ENCODE results near the gene UBASH3B.

Gene UBASH3B

GRCh38 chr11:122647736-122648275 lies 7.7 kb upstream of the UBASH3B start:
- no peaks in the 10 kb centered on the region for H3K4me1 ChIP-seq (ENCODE audit: control insufficient read depth in 1 of 2, insufficient read depth in 2 of 2, low read length in 2 of 2)
- no peaks in the 10 kb centered on the region for H3K36me3 ChIP-seq (ENCODE audit: control insufficient read depth in 1 of 2, insufficient read depth in 2 of 2, low read length in 2 of 2)
- H3K27ac ChIP-seq (ENCODE audit: low read depth, low read length) = no peak overlapping the region
- no peak overlapping the region for H3K9ac ChIP-seq (ENCODE audit: low read depth in 1 of 2, low read length in 2 of 2)
- no peaks in the 10 kb centered on the region for H3K27me3 ChIP-seq (ENCODE audit: control insufficient read depth in 1 of 2, insufficient read depth in 2 of 2, low read length in 2 of 2)
- H3K4me3 ChIP-seq (ENCODE audit: low read depth in 1 of 2, low read length in 2 of 2) = no peak overlapping the region
- H3K9me3 ChIP-seq (ENCODE audit: control insufficient read depth in 1 of 2, low read length in 2 of 2) = no peaks in the 10 kb centered on the region

- no peaks in the 10 kb centered on the region for H3K9me3 ChIP-seq (ENCODE audit: control insufficient read depth in 1 of 2, low read length in 2 of 2)
- no peaks in the 10 kb centered on the region for H3K4me1 ChIP-seq (ENCODE audit: control insufficient read depth in 1 of 2, insufficient read depth in 2 of 2, low read length in 2 of 2)
- no peaks in the 10 kb centered on the region for H3K36me3 ChIP-seq (ENCODE audit: control insufficient read depth in 1 of 2, insufficient read depth in 2 of 2, low read length in 2 of 2)
- no peak overlapping the region for H3K27ac ChIP-seq (ENCODE audit: low read depth, low read length)
- H3K4me3 ChIP-seq (ENCODE audit: low read depth in 1 of 2, low read length in 2 of 2) = no peak overlapping the region
- H3K9ac ChIP-seq (ENCODE audit: low read depth in 1 of 2, low read length in 2 of 2) = no peak overlapping the region
- no peaks in the 10 kb centered on the region for H3K27me3 ChIP-seq (ENCODE audit: control insufficient read depth in 1 of 2, insufficient read depth in 2 of 2, low read length in 2 of 2)
These were observed 6.4 kb upstream of the UBASH3B start for GRCh38 chr11:122649116-122649515.

GRCh38 chr11:122650619-122651018 lies 4.9 kb upstream of the UBASH3B start:
- H3K4me1 ChIP-seq (ENCODE audit: control insufficient read depth in 1 of 2, insufficient read depth in 2 of 2, low read length in 2 of 2) = peaks cover 0 to 6% of the 10 kb centered on the region in 2 donors
- H3K27me3 ChIP-seq (ENCODE audit: control insufficient read depth in 1 of 2, insufficient read depth in 2 of 2, low read length in 2 of 2) = no peaks in the 10 kb centered on the region
- H3K9ac ChIP-seq (ENCODE audit: low read depth in 1 of 2, low read length in 2 of 2) = no peak overlapping the region
- no peak overlapping the region for H3K4me3 ChIP-seq (ENCODE audit: low read depth in 1 of 2, low read length in 2 of 2)
- no peaks in the 10 kb centered on the region for H3K9me3 ChIP-seq (ENCODE audit: control insufficient read depth in 1 of 2, low read length in 2 of 2)
- H3K36me3 ChIP-seq (ENCODE audit: control insufficient read depth in 1 of 2, insufficient read depth in 2 of 2, low read length in 2 of 2) = no peaks in the 10 kb centered on the region
- H3K27ac ChIP-seq (ENCODE audit: low read depth, low read length) = no peak overlapping the region

- no peaks in the 10 kb centered on the region for H3K36me3 ChIP-seq (ENCODE audit: control insufficient read depth in 1 of 2, insufficient read depth in 2 of 2, low read length in 2 of 2)
- H3K9me3 ChIP-seq (ENCODE audit: control insufficient read depth in 1 of 2, low read length in 2 of 2) = no peaks in the 10 kb centered on the region
- no peak overlapping the region for H3K4me3 ChIP-seq (ENCODE audit: low read depth in 1 of 2, low read length in 2 of 2)
- H3K27ac ChIP-seq (ENCODE audit: low read depth, low read length) = no peak overlapping the region
- peaks cover 4 to 13% of the 10 kb centered on the region in 2 donors for H3K4me1 ChIP-seq (ENCODE audit: control insufficient read depth in 1 of 2, insufficient read depth in 2 of 2, low read length in 2 of 2)
- H3K9ac ChIP-seq (ENCODE audit: low read depth in 1 of 2, low read length in 2 of 2) = no peak overlapping the region
- H3K27me3 ChIP-seq (ENCODE audit: control insufficient read depth in 1 of 2, insufficient read depth in 2 of 2, low read length in 2 of 2) = no peaks in the 10 kb centered on the region
These were observed 3.0 kb upstream of the UBASH3B start for GRCh38 chr11:122652495-122652894.

- no peaks in the 10 kb centered on the region for H3K27me3 ChIP-seq (ENCODE audit: control insufficient read depth in 1 of 2, insufficient read depth in 2 of 2, low read length in 2 of 2)
- no peak overlapping the region for H3K27ac ChIP-seq (ENCODE audit: low read depth, low read length)
- H3K4me1 ChIP-seq (ENCODE audit: control insufficient read depth in 1 of 2, insufficient read depth in 2 of 2, low read length in 2 of 2) = peaks cover 4 to 13% of the 10 kb centered on the region in 2 donors
- no peaks in the 10 kb centered on the region for H3K9me3 ChIP-seq (ENCODE audit: control insufficient read depth in 1 of 2, low read length in 2 of 2)
- H3K9ac ChIP-seq (ENCODE audit: low read depth in 1 of 2, low read length in 2 of 2) = no peak overlapping the region
- no peaks in the 10 kb centered on the region for H3K36me3 ChIP-seq (ENCODE audit: control insufficient read depth in 1 of 2, insufficient read depth in 2 of 2, low read length in 2 of 2)
- H3K4me3 ChIP-seq (ENCODE audit: low read depth in 1 of 2, low read length in 2 of 2) = no peak overlapping the region
These were observed 1.5 kb upstream of the UBASH3B start for GRCh38 chr11:122653916-122654585.

- Histone ChIP-seq H3K9me3 (ENCODE audit: control insufficient read depth in 1 of 2, low read length in 2 of 2) (no peaks in the 10 kb centered on the region), H3K4me3 (ENCODE audit: low read depth in 1 of 2, low read length in 2 of 2) (peak overlapping the region; percentile 80 to 81), H3K9ac (ENCODE audit: low read depth in 1 of 2, low read length in 2 of 2) (peak overlapping the region; percentile 54 to 70), H3K36me3 (ENCODE audit: control insufficient read depth in 1 of 2, insufficient read depth in 2 of 2, low read length in 2 of 2) (no peaks in the 10 kb centered on the region), H3K27ac (ENCODE audit: low read depth, low read length) (peak overlapping the region; percentile 82), H3K4me1 (ENCODE audit: control insufficient read depth in 1 of 2, insufficient read depth in 2 of 2, low read length in 2 of 2) (peaks cover 4 to 18% of the 10 kb centered on the region in 2 donors), H3K27me3 (ENCODE audit: control insufficient read depth in 1 of 2, insufficient read depth in 2 of 2, low read length in 2 of 2) (no peaks in the 10 kb centered on the region)
These were observed 630 bp downstream of the UBASH3B start for GRCh38 chr11:122656073-122656630.

GRCh38 chr11:122656631-122657101 lies 1.1 kb downstream of the UBASH3B start:
- no peaks in the 10 kb centered on the region for H3K27me3 ChIP-seq (ENCODE audit: control insufficient read depth in 1 of 2, insufficient read depth in 2 of 2, low read length in 2 of 2)
- peak overlapping the region; percentile 54 to 70 for H3K9ac ChIP-seq (ENCODE audit: low read depth in 1 of 2, low read length in 2 of 2)

GRCh38 chr11:122659676-122660554 lies 4.4 kb downstream of the UBASH3B start:
- Histone ChIP-seq H3K36me3 (ENCODE audit: control insufficient read depth in 1 of 2, insufficient read depth in 2 of 2, low read length in 2 of 2) (no peaks in the 10 kb centered on the region), H3K27ac (ENCODE audit: low read depth, low read length) (no peak overlapping the region), H3K4me1 (ENCODE audit: control insufficient read depth in 1 of 2, insufficient read depth in 2 of 2, low read length in 2 of 2) (peaks cover 4 to 18% of the 10 kb centered on the region in 2 donors), H3K4me3 (ENCODE audit: low read depth in 1 of 2, low read length in 2 of 2) (peak overlapping the region in 1 of 2 donors; percentile 19), H3K9me3 (ENCODE audit: control insufficient read depth in 1 of 2, low read length in 2 of 2) (no peaks in the 10 kb centered on the region), H3K9ac (ENCODE audit: low read depth in 1 of 2, low read length in 2 of 2) (no peak overlapping the region), H3K27me3 (ENCODE audit: control insufficient read depth in 1 of 2, insufficient read depth in 2 of 2, low read length in 2 of 2) (no peaks in the 10 kb centered on the region)

More at GRCh38 chr11:122656631-122657101, 1.1 kb downstream of the UBASH3B start:
- peak overlapping the region; percentile 82 for H3K27ac ChIP-seq (ENCODE audit: low read depth, low read length)
- H3K4me1 ChIP-seq (ENCODE audit: control insufficient read depth in 1 of 2, insufficient read depth in 2 of 2, low read length in 2 of 2) = peaks cover 4 to 18% of the 10 kb centered on the region in 2 donors
- no peaks in the 10 kb centered on the region for H3K9me3 ChIP-seq (ENCODE audit: control insufficient read depth in 1 of 2, low read length in 2 of 2)
- no peaks in the 10 kb centered on the region for H3K36me3 ChIP-seq (ENCODE audit: control insufficient read depth in 1 of 2, insufficient read depth in 2 of 2, low read length in 2 of 2)
- H3K4me3 ChIP-seq (ENCODE audit: low read depth in 1 of 2, low read length in 2 of 2) = peak overlapping the region; percentile 80 to 81

- Histone ChIP-seq H3K36me3 (ENCODE audit: control insufficient read depth in 1 of 2, insufficient read depth in 2 of 2, low read length in 2 of 2) (no peaks in the 10 kb centered on the region), H3K9ac (ENCODE audit: low read depth in 1 of 2, low read length in 2 of 2) (no peak overlapping the region), H3K4me1 (ENCODE audit: control insufficient read depth in 1 of 2, insufficient read depth in 2 of 2, low read length in 2 of 2) (peaks cover 4 to 16% of the 10 kb centered on the region in 2 donors), H3K9me3 (ENCODE audit: control insufficient read depth in 1 of 2, low read length in 2 of 2) (no peaks in the 10 kb centered on the region), H3K27ac (ENCODE audit: low read depth, low read length) (no peak overlapping the region), H3K4me3 (ENCODE audit: low read depth in 1 of 2, low read length in 2 of 2) (no peak overlapping the region), H3K27me3 (ENCODE audit: control insufficient read depth in 1 of 2, insufficient read depth in 2 of 2, low read length in 2 of 2) (no peaks in the 10 kb centered on the region)
These were observed 5.8 kb downstream of the UBASH3B start for GRCh38 chr11:122661182-122661945.
